GM21447 (cell line): ENCODE results near the gene NEIL3.

Source experiments
- ATAC-seq: cut with Tn5 transposase; IDR thresholded peaks from one replicate; pipeline ENCODE4 v1.9.1; 2021; ENCODE audit not compliant: unreplicated experiment

NEIL3 gene

DNA sequence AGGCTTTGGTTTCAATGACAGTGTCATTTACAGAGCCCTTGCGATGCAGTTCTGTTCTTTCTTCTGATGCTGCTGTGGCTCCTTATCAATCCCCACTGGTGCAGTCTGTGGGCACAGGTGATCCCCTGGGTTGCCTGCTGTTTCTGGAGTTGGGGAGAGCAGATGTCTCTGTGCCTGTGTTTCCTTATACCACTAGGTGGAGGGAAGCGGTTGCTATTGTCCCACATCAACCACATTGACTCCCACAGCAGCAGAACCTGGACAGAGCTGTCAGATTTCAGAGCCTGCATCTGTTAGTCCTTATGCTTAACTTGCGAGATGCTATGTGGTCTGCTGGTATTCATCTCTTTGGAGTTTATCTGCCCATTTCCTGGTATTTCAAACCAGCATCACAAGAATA, 57.7 kb downstream of the NEIL3 start:
- no peak for ATAC-seq

DNA sequence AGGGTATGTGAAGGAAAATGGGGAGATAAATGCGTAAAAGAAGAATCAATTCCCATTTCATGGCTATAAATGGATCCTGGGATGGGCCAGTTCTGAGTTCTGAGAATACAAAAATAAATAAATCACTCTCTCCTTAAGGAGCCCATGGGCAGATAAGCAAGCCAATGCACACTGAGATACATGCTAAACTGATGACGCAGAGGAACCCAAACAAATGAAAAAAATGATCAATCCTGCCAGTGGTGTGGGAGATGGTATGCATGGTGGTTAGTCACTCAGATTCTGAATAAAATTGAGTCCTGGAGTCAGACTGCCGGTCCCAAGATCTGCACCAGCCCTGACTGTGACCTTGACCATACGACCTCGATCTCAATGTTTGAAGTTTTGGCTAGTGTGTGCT, 59.7 kb downstream of the NEIL3 start:
- ATAC-seq: no peak

DNA sequence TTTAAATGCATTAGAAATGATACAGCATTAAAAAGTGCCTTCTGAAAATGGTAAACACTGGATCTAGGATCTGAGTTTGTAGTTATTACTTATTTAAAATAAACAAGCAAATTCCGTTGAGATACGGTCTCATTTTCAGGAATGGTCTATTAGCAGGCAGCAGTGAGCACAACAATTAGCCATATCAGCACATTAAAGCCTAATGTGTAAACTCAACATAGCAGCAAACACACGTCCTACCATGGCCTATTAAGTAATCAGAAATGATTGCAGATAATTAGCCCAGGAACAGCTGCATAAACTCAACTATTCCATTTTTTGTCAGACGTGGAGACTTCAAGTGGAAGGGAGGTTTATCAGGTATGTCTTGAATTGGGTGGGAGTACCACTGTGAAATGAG, 61.8 kb downstream of the NEIL3 start:
- no peak for ATAC-seq

DNA sequence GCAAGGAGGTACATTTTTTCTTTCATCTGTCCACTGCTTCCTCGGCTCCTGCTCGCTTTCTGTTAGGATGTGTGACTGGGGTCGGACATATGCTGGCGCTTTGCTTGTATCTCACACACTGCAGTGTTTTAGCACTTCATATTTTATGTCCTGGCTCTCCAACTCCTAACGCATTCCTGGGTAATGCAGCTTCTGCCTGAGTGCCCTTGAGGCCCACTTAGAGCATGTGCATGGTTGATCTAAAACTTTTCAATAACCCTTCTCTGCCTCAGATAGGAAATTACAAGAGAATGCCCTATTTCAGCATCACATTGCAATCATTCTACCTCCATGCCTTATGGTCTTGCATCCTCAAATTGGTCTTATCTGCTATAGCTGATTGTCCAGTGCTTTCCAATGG, 65.3 kb downstream of the NEIL3 start:
- ATAC-seq: no peak

- no peak for ATAC-seq
Measured at GRCh38 chr4:177375372-177375771, 65.7 kb downstream of the NEIL3 start.

DNA sequence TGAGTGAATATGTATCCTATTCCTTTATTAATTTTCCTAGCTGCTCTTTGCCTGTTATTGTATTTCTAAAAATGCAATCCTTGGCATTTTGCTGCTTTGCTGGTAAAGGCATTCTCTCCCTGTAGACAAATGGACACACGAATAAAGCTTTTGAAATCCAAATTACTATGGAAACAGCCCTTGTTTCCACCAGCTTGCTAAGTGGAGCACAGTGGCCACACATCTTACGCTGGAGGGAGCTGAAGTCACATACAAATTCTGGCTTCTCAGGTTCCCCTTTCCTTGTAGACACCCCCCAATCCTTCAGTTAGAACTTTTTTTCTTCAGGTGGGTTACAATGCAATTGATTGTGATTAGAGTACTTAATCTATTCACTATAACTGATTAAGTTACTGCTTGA, 66.3 kb downstream of the NEIL3 start:
- no peak for ATAC-seq

GRCh38 chr4:177380730-177381287, 71.1 kb downstream of the NEIL3 start:
- ATAC-seq: no peak

GRCh38 chr4:177381762-177382310, 72.2 kb downstream of the NEIL3 start:
- ATAC-seq: no peak

- no peak for ATAC-seq
Measured at GRCh38 chr4:177384856-177385397, 75.3 kb downstream of the NEIL3 start.

DNA sequence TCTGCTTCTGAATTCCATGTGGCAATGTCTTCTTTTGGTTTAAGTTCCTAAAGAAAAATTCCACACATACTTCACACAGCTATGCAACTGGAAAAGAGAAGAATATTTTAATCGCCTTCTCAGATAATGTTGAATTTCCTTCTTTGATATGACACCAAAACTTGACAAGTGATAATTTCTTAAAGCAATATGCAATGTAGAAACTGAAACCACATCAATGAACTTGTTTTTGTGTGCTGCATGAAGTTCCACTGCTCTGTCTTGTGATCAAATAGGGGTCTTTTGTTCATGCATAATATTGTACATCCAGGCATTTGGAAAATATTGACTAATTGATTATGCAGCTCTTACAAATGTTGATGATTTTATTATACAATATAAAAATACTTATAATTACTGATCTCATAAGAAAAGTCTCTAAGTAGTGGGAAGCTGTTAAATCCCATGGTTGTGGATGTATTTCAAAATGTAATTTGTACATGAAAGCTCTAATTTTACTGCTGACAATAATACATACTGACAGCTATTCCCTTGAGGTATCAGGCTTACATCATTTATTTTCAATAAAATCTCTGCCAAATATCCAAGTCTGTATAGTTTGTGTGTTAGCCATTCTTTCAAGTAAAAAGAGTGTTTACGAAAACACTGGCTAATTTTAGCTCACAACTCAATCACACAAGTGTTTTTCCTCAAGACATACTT, 76.1 kb downstream of the NEIL3 start:
- no peak for ATAC-seq

DNA sequence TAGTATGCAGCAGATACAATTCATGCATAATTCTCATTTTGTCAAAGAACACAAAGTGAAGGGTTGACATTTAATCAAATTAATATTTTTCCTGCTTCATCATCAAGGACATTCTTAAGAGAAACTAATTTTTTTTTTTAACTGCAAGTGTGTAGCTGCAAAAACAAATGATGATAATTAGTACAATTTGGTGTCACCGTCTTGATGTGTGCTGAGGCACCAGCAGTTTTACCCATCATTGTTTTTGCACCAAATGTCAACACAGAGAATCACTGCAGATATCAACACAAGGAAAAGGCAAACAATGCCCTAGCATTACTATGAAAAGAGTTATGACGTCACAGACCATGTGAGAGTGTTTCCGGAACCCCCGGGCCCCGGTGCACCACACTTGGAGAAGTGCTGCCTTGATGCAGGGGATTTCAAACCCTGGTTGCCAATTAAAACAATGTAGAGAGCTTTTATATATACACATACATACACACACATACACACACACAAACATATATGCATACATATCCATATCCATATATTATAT, 76.7 kb downstream of the NEIL3 start:
- ATAC-seq: no peak

DNA sequence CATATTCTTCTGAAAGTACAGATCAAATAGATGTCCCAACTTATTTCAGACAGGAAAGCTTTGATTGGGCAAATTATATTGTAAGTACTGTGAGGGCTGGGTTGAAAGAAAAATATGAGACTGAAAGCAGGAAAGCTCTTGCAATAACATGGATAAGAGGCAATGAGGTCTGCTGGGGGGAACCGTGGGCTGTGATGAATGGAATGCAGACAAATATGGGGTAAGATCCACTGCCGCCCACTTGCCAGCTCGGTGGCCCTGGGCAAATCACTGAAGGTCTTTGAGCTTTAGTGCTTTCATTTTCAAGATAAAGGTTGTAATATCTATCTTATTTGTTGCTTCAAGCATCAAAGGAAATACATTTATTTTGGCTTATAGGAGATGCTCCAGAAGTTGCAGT, 81.6 kb downstream of the NEIL3 start:
- ATAC-seq: no peak

GRCh38 chr4:177391953-177392352, 82.3 kb downstream of the NEIL3 start:
- ATAC-seq: no peak

GRCh38 chr4:177393236-177393635, 83.6 kb downstream of the NEIL3 start:
- peak; percentile 76 for ATAC-seq

GRCh38 chr4:177396352-177396751, 86.7 kb downstream of the NEIL3 start:
- ATAC-seq: no peak

DNA sequence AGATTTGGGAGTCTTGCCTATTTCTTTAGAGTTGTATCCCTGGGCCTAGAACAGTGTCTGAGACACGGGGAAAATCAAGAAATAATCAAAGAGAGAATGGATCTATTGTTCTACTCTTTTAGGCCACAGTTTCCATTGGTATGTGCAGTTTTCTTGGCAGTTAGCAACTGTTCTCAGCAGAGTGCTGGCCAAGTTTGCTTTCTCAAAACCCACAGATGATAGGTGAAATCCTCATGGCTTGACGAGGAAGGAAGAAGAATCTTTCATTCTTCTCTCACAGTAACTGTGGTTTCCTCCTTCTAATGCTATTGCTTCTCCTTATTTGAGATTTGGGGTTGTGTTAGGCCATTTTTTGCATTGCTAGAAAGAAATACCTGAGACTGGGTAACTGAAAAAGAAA, 90.4 kb downstream of the NEIL3 start:
- ATAC-seq: no peak

DNA sequence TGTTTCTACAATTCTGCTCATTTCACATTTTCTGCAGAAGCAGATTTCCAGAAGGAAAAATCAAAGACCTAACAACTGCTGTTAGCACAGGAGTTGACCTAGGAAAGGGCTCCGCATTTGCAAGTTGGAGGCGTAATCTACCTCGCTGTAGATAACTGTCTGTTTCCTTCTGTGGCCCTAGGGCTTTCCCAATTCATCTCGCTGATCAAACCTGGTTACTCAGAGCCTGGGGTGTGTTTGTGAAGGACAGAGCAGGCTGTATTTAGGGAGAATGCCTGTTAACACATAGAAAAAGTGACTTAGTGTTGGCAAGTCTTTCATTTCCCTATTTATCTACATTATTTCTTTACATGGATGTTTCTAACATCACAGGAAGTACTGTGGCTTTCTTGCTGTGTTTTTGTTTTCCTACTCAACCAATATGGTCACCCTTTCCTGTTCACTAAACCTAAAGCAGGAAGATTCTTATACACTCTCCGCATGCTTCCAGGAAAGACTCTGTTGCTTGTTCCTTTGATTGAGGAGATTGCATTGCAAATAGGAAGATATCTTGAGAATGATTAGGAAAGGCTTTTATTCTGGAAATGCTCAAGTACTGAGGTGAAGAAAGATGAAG, 92.1 kb downstream of the NEIL3 start:
- ATAC-seq: no peak

DNA sequence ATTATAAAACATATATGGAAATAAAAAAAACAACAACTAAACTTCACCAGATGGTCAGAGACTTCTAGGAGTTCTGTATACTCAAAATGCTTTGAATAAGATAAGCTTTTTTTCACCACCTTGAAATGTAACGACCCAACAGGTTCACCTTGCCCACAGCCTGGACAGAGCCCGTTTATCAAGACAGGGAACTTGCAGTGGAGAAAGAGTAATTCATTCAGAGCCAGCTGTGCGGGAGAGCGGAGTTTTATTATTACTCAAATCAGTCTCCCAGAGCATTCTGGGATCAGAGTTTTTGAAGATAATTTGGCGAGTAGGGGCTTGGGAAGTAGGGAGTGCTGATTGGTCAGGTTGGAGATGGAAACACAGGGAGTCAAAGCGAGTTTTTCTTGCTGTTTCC, 94.1 kb downstream of the NEIL3 start:
- no peak for ATAC-seq

DNA sequence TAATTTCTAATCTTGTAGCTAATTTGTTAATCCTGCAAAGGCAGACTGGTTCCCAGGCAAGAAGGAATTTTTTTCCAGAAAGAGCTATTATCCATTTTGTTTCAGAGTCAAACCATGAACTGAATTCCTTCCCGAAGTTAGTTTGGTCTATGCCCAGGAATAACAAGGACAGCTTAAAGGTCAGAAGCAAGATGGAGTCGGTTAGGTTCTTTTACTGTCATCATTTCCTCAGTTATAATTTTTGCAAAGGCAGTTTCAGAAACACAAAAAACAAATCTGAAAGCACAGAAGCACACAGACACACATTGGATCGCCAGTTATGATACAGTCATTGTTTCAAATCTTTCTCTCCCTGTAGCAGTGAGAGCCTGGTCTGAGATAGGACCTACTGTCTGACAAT, 94.7 kb downstream of the NEIL3 start:
- ATAC-seq: no peak

- no peak for ATAC-seq
Measured at GRCh38 chr4:177404986-177405385, 95.3 kb downstream of the NEIL3 start.

- ATAC-seq: no peak
Measured at GRCh38 chr4:177405508-177405907, 95.8 kb downstream of the NEIL3 start.

GRCh38 chr4:177408023-177408422, 98.3 kb downstream of the NEIL3 start:
- no peak for ATAC-seq
